GM18511 (cell line): ENCODE data around the gene BAHD1.

ENCODE experiments used
- ATAC-seq: cut with Tn5 transposase; IDR thresholded peaks from one replicate; pipeline ENCODE4 v1.9.1; 2021; ENCODE audit warnings: mild to moderate bottlenecking, moderate library complexity; ENCODE audit not compliant: unreplicated experiment

BAHD1 gene

DNA sequence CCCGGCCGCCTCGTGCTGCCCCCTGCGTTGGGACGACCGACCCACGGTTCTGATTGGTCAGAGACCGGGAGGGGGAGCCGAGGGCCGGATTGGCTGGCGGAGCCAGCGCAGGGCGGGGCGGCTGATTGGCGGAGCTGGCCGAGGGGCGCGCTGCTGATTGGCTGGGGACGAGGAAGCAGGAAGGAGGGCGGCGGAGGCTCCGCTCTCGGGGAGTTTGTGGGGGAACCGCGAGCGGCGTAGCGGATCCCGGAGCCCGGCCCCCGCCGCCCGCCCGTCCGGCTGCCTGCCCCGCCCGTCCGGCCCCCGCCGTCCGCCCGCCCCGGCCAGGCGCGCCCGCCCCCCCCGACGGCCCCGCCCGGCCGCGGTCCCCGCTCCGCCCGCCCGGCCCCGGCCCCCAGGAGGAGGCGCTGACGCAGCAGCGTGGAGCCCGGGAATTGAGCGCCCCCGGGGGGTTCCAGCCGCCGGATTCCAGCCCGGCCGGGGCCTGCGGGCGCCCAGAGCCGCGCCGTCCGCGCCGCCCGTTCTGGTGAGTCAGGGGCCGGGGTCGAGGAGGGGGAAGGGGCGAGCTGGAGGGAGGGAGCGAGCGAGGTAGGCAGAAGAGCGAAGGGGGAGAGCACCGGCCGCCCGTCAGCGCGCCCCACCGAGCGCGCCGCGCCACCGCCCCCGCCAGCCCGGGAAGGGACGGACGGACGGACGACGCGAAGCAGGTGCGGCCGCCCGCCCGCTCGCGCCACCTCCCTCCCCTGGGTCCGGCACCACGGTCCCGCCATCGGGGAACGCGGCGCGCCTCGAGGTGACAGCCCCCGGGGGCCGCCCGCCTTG, at the start of gene BAHD1:
Gene BAHD1, plus strand, starts transcription at position 211 of the 822 bp plus-strand sequence. CDS start 17,512 bp downstream, outside the sequence.
- peak; percentile 89 for ATAC-seq

DNA sequence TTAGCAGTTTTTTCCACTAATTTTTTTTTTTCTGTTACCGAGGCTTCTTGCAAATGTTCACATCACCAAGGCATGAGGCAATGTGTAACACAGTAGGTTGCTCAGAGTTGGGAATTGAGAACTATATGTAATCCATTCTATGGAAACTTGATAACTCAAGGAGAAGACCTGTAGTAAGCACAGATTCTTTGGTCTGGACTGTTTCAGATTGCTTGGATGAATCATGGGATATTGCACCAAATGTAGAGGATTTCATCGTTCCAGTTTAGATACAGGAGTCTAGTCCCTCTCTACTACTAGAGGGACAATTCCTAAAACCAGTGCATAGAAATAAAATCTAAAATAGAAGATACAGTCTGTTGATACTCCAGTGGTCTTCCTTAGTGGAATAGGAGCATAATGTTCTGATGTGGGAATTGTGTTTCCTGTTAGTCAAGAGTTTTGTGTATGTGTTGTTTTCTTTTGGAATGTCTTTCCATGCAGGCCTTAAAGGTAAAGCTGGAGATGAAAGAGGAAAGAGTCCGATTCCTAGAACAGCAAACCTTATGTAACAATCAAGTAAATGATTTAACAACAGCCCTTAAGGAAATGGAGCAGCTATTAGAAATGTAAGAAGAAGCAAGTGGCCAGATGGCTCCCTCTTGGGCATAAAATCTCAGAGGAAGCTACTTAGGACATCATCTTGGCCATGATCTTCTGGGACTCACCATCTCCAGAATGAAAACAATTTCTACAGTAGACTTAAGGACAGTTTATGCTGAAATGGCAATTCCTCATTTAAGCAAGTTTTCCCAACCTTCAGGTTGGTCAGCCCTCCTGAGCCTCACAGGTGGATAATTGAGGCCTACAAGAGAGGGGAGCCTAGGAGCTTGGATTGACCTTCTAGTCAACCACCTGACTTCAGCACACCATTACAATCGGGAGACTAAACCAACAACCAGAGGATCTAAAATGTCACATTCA, 47.5 kb upstream of the BAHD1 start:
- no peak for ATAC-seq

DNA sequence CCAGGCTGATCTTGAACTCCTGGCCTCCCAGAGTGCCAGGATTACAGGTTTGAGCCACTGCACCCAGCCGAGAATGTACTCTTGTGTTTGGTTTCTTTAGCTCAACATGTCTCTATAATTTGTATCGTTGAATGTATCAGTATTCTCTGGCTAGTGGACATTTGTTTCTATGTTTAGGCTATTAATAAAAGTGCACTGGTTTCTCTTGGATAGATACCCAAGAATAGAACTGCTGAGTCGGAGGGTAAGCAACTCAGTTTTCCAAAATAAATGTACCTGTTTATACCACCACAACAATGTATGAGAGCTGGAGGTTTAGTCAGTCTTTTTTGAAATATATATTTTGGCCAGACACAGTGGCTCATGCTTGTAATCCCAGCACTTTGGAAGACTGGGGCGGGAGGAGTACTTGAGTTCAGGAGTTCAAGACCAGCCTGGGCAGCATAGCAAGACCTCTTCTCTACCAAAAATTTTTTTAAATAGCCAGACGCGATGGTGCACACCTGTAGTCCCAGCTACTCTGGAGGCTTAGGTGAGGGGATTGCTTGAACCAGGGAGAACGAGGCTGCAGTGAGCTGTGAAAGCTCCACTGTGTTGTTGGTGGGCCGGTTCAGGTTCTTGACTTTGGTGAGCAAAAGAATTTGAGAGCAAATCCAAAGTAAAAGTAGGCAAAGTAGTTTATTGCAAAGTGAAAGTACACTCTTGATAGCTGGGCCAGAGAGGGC, 42.9 kb upstream of the BAHD1 start:
- no peak for ATAC-seq

DNA sequence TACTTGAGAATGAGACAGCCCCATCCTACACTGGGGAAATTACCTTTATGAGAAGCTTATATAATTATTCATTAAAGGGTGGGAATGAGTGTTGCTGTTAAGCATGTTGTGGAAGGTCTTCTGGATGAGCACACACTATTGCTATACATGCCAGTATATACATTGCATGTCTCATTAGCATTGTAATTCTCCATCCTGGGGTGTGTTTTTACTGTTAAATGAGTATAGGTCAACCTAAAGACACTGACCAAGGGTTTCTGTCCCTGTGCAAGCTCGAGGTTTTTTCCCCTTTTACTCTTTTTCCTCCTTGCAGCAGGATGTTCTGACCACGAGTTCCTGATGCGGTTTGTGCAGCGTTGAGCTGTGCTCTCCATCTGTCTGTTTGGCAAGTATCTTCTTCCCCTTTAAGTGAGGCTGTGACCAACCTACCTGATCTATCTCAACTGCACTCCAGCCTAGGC, 42.3 kb upstream of the BAHD1 start:
- peak; percentile 94 for ATAC-seq

DNA sequence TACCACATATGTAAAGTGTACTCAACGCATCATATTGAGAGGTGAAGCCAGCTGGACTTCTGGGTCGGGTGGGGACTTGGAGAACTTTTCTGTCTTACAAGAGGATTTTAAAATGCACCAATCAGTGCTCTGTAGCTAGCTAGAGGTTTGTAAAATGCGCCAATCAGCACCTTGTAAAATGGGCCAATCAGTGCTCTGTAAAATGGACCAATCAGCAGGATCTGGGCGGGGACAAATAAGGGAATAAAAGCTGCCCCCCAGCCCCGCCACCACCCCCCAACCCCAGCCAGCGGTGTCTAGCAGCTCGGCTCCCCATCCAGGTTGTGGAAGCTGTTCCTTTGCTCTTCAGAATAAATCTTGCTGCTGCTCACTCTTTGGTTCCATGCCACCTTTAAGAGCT, 41.4 kb upstream of the BAHD1 start:
- ATAC-seq: no peak

DNA sequence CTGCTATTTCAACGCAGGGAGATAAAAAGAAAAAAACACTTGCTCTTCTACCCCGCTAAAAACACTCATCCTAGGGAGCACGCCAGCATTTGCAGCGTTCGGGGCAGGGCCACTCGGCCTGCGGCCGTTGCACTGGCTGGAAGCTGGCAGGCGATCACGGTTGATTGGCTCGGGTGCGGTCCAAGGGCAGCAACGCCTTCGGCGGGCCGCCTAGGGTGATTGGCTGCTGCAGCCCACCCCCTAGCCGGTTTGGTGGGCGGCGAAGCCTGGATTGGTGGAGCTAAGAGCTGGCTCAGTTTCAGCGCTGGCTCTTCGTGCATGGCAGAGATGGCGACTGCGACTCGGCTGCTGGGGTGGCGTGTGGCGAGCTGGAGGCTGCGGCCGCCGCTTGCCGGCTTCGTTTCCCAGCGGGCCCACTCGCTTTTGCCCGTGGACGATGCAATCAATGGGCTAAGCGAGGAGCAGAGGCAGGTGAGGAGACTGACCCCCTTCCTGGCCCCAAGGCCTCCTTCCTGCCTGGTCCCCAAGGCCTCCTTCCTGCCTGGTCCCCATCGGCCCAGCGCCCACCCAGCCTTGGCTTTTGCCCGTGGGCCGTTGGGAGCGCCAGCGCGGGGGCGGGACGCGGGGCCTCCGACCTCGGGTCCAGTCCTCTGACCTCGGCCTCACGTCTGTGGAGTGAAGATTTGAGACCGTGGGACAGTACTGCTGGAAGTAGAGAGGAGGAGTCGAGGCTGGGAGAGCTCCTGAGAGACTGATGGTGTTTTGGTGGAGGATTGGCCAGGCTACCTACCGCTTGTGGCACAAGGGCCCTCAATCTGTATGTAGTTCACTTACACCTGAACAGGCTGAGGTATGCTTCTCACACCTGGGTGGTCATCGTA, 35.0 kb upstream of the BAHD1 start, which contains the start of gene IVD:
Gene IVD, plus strand, starts transcription at position 295 of the 881 bp plus-strand sequence. Its CDS starts 33 bp downstream, at position 328.
- ATAC-seq: peak; percentile 94

DNA sequence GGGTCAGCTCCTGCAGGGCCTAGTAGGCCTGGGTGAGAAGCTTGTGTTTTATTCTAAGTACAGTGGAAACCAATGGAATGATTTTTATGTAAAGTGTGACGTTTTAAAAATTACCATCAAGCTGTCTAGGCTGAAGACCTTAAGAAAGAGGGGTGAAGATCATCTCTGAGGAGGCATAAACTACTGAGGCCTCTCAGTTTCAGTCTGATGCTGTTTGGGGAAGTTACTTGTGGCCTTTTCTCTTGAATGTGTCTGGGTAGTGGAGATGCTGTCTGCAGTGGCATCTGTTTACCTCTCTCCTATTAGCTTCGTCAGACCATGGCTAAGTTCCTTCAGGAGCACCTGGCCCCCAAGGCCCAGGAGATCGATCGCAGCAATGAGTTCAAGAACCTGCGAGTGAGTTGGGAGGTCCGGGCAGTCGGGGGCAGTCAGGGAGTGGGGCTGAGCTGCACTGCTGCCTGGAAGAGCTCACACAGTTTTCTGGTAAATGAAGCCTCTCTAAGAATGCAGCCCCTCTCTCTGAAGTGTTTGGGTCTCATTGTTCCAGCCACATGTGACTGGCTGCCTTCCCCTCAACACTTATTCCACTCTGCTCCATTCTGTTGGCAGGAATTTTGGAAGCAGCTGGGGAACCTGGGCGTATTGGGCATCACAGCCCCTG, 33.3 kb upstream of the BAHD1 start:
- ATAC-seq: peak; percentile 50

DNA sequence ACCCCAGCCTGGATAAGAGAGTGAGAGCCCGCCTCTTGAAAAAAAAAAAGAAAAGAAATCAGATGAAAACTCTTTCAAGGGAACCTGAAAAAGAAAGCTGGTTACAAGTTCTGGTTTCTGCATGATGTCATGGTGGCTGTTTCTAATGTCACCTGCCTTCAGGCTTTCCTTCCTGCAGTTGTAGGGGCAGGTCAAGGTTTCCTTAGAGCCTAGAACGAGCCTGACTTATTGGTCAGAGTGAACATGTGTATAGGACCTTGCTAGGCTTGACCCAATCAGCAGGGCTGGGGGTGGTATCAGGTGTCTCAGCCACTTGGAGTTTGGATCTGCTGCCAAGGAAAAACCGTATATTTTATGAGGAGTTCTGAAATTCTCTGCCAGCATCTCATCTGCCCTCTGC, 31.4 kb upstream of the BAHD1 start:
- no peak for ATAC-seq

DNA sequence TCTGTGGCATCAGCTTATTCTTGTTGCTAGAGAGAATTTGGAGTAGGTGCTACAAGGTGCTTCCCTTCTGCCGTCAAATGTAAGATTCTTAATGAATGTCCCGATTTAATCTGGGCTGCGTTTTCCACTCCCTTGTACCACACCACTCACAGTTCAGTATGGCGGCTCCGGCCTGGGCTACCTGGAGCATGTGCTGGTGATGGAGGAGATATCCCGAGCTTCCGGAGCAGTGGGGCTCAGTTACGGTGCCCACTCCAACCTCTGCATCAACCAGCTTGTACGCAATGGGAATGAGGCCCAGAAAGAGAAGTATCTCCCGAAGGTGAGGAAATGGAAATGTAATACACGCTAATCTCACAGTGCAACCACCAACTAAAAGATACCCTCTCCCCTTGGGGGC, 30.3 kb upstream of the BAHD1 start:
- no peak for ATAC-seq

DNA sequence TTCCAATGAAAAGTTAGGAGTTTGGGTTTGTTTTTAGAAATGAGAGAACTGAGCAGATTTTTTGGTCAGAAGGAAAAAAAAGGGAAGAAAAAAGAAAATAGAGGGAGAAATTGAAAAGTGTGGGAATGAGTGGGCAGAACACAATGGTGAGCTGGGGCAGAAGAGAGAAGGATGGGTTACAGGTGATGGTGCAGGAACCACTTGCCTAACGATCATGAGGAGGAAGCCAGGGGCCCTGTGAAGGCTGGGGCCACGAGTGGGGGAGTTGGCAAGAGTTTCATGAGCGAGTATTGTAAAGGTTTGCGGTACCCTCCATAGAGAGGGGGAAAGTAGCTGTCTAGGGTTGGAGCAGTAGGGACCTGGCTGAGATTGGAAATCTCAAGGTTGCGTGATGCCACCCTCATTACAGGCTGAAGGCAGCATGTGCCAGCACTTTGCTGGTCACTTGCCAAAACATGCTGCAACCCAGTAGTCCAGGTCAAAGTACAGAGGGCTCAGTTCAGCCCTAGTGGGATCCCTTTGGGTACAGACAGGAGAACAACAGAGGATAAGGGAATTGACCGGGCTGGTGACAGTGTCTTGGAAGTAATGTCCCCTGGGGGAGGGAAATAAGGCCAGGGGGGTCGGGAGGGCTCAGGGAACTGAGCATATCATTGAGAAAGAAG, 28.5 kb upstream of the BAHD1 start:
- no peak for ATAC-seq

DNA sequence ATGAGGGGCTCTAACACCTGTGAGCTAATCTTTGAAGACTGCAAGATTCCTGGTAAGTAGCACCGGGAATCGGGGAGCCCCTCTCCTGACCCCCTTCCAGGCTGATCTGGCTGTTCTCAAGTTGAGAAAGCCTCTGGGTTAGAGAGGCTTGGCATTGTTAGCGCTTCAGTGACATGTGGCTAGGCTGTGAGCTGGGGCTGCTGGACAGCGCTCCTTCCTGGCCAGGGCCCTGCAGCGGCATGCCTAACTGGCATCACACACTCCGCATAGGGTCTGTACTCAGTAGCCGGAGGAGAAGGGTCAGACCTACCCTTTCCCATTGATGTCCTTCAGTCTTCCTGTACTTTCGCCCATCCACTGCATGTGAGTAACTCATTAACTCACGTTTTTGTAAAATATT, 27.7 kb upstream of the BAHD1 start:
- ATAC-seq: no peak

DNA sequence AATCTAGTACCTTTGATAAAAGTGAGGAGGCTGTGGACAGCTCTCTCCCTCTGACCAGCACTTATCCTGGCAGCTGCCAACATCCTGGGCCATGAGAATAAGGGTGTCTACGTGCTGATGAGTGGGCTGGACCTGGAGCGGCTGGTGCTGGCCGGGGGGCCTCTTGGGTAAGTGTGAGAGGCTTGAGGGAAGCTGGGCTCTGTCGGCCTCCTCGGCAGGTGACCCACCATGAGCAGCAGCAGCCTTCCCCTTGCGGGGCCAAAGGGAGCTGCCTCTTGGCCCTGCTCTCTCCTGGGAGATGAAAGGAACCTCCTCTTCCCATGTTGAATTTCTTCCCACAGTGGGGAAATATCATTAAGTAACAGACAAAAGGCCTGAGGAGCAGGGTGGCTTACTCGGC, 25.9 kb upstream of the BAHD1 start:
- ATAC-seq: no peak

DNA sequence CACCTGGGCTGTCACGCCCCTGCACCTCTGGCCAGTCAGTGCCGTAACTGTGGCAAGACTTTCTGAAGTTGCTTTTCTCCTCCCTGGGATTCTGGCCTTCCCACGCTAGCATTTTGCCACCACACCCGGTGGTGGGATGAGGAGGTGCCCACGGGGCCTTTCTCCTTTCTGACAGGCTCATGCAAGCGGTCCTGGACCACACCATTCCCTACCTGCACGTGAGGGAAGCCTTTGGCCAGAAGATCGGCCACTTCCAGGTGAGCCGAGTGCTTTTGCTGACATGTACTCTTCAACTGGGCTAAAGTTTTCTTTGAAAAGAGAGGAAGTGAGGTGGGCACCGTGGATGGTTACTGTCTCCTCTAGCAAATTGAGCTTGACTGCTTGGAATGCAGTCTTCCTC, 25.5 kb upstream of the BAHD1 start:
- ATAC-seq: no peak

DNA sequence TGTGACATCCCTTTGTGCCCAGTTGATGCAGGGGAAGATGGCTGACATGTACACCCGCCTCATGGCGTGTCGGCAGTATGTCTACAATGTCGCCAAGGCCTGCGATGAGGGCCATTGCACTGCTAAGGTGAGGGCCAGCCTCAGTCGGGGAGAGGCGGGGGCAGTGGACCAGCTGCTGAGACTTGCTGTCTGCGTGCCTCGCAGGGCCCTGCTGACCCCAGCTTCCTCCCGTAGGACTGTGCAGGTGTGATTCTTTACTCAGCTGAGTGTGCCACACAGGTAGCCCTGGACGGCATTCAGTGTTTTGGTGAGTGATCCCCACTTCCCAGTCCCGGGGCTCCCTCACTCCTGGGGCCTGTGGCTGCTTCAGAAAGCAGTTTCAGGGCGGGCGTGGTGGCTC, 24.7 kb upstream of the BAHD1 start:
- no peak for ATAC-seq

DNA sequence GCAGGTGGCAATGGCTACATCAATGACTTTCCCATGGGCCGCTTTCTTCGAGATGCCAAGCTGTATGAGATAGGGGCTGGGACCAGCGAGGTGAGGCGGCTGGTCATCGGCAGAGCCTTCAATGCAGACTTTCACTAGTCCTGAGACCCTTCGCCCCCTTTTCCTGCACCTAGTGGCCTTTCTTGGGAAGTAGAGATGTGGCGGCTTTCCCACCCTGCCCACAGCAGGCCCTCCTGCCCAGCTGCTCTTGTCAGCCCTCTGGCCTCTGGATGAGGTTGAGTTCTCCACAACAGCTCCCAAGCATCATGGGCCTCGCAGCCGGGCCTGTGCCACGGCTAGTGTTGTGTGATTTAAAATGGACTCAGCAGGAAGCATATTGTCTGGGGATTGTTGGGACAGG, 22.6 kb upstream of the BAHD1 start:
- ATAC-seq: no peak

DNA sequence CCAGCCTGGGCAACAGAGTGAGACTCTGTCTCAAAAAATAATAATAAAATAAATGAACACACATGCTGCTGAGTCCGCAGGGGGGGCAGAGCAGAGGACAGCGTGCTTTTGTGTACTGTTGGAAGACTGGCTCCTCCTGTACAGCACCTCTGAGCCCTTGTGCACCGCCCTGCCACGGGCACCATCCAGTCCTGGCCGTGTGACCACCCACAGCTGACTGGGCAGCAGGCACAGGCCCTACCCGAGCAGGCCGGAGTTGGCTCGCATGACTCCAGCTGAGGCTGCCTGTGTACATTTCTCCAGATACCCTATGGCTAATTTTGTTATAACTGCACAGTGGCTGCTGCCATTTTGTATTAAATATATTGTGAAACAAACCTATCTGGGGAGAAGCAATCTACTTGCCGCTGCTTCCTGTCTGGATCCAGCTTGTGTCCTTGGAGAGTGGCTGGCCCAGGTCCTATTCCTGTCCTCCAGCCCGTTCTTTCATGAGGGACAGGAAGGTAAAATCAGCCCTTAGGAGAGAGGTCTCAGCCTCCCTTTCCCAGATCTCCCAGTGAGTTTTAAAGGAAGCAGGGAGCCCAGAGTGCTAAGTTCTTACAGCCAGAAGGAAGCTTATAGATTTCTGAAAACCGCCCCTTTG, 20.6 kb upstream of the BAHD1 start:
- no peak for ATAC-seq

DNA sequence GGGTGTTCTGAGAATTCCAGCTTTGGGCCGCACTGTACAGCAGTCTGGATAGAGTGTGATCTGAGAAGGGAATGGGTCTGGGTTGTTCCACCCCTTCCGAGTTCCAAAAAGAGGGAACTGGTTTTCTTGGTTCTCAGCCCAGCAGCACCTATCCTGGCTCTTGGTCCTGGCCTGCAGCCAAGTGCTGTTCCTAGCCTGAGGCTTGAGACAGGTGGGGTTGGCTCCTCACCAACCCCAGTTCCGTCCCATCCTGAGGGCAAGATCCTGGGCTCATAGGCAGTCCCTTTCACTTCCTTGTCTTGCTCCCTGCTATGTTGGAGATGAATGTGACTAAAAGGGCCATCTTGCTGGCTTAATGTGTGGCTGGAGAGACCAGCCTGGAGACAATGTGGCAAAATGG, 20.0 kb upstream of the BAHD1 start:
- no peak for ATAC-seq
